SK-N-SH (cell line): Measurements from ENCODE around the gene TFCP2L1.

Experiments used
- EZH2phosphoT487 ChIP-seq: fragments of 200-600 bp; sonication (generic); IDR thresholded peaks from 2 replicates; pipeline ENCODE4 v1.6.1; 2017; ENCODE audit warnings: low read depth, mixed run types, mild to moderate bottlenecking, antibody characterized with exemption, moderate library complexity, borderline replicate concordance
- NFIC ChIP-seq: IDR thresholded peaks from 2 replicates; pipeline ENCODE4 v1.4.0; 2012; ENCODE audit warnings: borderline replicate concordance
- POLR2AphosphoS5 ChIP-seq: IDR thresholded peaks from 2 replicates; pipeline ENCODE4 v1.6.1; 2012; ENCODE audit warnings: low read depth, low read length
- TEAD4 ChIP-seq: IDR thresholded peaks from 2 replicates; pipeline ENCODE4 v1.4.0; 2012; ENCODE audit warnings: mild to moderate bottlenecking, borderline replicate concordance; ENCODE audit not compliant: insufficient read depth
- TF ChIP-seq, protein P1 (sequence below): fragments of 200-600 bp; sonication (generic); IDR thresholded peaks from 2 replicates; pipeline ENCODE4 v1.6.1; 2017; ENCODE audit warnings: antibody characterized with exemption, mild to moderate bottlenecking, moderate library complexity
- TF ChIP-seq, protein P2 (sequence below): IDR thresholded peaks from 2 replicates; pipeline ENCODE4 v1.6.1; 2012; ENCODE audit warnings: mild to moderate bottlenecking, low read depth, low read length, moderate library complexity
- TF ChIP-seq, protein P3 (sequence below): IDR thresholded peaks from 2 replicates; pipeline ENCODE4 v1.4.0; 2012; ENCODE audit warnings: low read depth
- TF ChIP-seq, protein P4 (sequence below): IDR thresholded peaks from 2 replicates; pipeline ENCODE4 v1.4.0; 2012; ENCODE audit warnings: low read depth, borderline replicate concordance

DNA sequence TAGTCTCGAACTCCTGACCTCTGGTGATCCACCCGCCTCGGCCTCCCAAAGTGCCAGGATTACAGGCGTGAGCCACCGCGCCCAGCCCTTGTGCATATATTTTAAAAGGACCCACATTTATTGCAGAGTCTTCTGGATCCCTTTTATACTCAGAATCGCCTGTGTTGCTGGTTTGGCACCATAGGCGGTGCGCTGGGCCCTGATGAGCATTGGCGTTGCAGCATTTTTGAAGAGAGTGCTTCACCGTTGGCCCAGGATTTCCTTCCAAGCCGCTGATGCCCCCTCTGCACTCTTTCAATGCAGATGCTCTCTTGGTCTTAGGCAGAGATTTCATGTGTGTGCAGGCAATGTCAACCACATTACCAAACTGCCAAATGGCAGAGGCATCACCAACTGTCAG is 13.5 kb upstream of the TFCP2L1 start:
- TF ChIP-seq, protein P1, sequence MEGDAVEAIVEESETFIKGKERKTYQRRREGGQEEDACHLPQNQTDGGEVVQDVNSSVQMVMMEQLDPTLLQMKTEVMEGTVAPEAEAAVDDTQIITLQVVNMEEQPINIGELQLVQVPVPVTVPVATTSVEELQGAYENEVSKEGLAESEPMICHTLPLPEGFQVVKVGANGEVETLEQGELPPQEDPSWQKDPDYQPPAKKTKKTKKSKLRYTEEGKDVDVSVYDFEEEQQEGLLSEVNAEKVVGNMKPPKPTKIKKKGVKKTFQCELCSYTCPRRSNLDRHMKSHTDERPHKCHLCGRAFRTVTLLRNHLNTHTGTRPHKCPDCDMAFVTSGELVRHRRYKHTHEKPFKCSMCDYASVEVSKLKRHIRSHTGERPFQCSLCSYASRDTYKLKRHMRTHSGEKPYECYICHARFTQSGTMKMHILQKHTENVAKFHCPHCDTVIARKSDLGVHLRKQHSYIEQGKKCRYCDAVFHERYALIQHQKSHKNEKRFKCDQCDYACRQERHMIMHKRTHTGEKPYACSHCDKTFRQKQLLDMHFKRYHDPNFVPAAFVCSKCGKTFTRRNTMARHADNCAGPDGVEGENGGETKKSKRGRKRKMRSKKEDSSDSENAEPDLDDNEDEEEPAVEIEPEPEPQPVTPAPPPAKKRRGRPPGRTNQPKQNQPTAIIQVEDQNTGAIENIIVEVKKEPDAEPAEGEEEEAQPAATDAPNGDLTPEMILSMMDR, result no peak
- TF ChIP-seq EZH2phosphoT487 (no peak), POLR2AphosphoS5 (no peak), TEAD4 (no peak), NFIC (no peak)
- TF ChIP-seq, protein P2, sequence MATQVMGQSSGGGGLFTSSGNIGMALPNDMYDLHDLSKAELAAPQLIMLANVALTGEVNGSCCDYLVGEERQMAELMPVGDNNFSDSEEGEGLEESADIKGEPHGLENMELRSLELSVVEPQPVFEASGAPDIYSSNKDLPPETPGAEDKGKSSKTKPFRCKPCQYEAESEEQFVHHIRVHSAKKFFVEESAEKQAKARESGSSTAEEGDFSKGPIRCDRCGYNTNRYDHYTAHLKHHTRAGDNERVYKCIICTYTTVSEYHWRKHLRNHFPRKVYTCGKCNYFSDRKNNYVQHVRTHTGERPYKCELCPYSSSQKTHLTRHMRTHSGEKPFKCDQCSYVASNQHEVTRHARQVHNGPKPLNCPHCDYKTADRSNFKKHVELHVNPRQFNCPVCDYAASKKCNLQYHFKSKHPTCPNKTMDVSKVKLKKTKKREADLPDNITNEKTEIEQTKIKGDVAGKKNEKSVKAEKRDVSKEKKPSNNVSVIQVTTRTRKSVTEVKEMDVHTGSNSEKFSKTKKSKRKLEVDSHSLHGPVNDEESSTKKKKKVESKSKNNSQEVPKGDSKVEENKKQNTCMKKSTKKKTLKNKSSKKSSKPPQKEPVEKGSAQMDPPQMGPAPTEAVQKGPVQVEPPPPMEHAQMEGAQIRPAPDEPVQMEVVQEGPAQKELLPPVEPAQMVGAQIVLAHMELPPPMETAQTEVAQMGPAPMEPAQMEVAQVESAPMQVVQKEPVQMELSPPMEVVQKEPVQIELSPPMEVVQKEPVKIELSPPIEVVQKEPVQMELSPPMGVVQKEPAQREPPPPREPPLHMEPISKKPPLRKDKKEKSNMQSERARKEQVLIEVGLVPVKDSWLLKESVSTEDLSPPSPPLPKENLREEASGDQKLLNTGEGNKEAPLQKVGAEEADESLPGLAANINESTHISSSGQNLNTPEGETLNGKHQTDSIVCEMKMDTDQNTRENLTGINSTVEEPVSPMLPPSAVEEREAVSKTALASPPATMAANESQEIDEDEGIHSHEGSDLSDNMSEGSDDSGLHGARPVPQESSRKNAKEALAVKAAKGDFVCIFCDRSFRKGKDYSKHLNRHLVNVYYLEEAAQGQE, result no peak
- TF ChIP-seq, protein P3, sequence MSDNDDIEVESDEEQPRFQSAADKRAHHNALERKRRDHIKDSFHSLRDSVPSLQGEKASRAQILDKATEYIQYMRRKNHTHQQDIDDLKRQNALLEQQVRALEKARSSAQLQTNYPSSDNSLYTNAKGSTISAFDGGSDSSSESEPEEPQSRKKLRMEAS, result no peak
- TF ChIP-seq, protein P4, sequence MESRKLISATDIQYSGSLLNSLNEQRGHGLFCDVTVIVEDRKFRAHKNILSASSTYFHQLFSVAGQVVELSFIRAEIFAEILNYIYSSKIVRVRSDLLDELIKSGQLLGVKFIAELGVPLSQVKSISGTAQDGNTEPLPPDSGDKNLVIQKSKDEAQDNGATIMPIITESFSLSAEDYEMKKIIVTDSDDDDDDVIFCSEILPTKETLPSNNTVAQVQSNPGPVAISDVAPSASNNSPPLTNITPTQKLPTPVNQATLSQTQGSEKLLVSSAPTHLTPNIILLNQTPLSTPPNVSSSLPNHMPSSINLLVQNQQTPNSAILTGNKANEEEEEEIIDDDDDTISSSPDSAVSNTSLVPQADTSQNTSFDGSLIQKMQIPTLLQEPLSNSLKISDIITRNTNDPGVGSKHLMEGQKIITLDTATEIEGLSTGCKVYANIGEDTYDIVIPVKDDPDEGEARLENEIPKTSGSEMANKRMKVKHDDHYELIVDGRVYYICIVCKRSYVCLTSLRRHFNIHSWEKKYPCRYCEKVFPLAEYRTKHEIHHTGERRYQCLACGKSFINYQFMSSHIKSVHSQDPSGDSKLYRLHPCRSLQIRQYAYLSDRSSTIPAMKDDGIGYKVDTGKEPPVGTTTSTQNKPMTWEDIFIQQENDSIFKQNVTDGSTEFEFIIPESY, result no peak
